Upper lobe of left lung (tissue), 4 donors: ENCODE data around the gene PRTFDC1.

ENCODE experiments used
- POLR2A ChIP-seq, 4 donors: fragments of 450-650 bp; IDR thresholded peaks; one replicate each; pipeline ENCODE4 v1.5.1; 2016 to 2017; ENCODE audit warnings: antibody characterized with exemption in 4 of 4, mild to moderate bottlenecking in 2 of 4
- TF ChIP-seq, protein P1 (sequence below), 6 experiments: fragments of 450-650 bp in 4 of 6; fragments of 200-600 bp in 2 of 6; sonication (generic) in 2 of 6; IDR thresholded peaks; one replicate each; pipeline ENCODE4 v1.5.1; 2016 to 2019; ENCODE audit warnings: antibody characterized with exemption in 6 of 6

DNA sequence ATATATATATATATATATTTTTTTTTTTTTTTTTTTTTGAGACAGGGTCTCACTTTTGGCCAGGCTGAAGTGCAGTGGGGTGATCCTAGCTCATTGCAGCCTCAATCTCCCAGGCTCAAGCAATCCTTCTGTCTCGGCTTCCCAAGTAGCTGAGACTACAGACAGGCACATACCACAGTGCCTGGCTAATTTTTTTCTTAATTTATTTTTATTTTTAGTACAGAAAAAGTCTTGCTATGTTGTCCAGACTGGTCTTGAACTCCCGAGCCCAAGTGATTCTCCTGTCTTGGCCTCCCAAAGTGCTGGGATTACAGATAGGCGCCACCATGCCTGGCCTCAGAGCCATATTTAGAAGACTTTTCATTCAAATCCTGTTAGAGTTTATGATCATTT is 79.6 kb downstream of the PRTFDC1 start:
- TF ChIP-seq, protein P1, sequence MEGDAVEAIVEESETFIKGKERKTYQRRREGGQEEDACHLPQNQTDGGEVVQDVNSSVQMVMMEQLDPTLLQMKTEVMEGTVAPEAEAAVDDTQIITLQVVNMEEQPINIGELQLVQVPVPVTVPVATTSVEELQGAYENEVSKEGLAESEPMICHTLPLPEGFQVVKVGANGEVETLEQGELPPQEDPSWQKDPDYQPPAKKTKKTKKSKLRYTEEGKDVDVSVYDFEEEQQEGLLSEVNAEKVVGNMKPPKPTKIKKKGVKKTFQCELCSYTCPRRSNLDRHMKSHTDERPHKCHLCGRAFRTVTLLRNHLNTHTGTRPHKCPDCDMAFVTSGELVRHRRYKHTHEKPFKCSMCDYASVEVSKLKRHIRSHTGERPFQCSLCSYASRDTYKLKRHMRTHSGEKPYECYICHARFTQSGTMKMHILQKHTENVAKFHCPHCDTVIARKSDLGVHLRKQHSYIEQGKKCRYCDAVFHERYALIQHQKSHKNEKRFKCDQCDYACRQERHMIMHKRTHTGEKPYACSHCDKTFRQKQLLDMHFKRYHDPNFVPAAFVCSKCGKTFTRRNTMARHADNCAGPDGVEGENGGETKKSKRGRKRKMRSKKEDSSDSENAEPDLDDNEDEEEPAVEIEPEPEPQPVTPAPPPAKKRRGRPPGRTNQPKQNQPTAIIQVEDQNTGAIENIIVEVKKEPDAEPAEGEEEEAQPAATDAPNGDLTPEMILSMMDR (IDR thresholded peaks at IDR 0.05), result no peak
- TF ChIP-seq POLR2A (IDR thresholded peaks at IDR 0.05), result no peak
